Astrocyte of the spinal cord (primary cell): ENCODE data around the gene ACVR1B.

ENCODE experiments used
- DNase-seq: peaks from one replicate; pipeline ENCODE4 v3.0.0; 2011; ENCODE audit warnings: low read depth, low spot score
- H3K4me3 ChIP-seq: 2 replicates; pipeline ENCODE4 v1.5.1; 2011; ENCODE audit warnings: low read depth, mild to moderate bottlenecking, low read length, moderate library complexity
- in situ Hi-C: cut with HindIII; loops from 2 replicates; pipeline ENCODE4 v1.10.0; 2017; ENCODE audit warnings: low sequenced_read_pairs
- TF ChIP-seq, protein P1 (sequence below): IDR thresholded peaks from 2 replicates; pipeline ENCODE4 v1.5.1; 2012; ENCODE audit warnings: low read depth, mild to moderate bottlenecking, low read length, inconsistent platforms

ACVR1B gene

DNA sequence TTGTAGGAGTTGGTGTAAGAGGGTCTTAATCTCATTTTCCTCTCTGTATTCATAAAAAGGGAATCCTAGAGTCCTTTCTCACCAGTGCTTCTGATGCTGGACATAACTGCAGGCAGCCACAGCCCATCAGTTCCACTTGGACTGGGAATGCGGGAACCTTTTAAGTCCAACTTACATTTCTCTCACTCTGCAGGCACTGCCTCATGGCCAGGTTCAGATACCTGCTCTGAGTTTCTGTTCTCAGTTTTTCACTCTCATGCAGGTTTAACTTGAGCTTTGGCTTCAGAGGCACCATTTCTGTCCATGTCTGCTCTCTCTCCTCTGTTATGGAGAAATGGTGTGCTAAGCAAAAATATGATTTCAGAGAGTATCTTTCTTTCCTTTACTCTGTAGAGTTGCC lies 4.2 kb downstream of the ACVR1B start:
- no peak for DNase-seq
- in situ Hi-C loops, result no loop called here
- TF ChIP-seq, protein P1, sequence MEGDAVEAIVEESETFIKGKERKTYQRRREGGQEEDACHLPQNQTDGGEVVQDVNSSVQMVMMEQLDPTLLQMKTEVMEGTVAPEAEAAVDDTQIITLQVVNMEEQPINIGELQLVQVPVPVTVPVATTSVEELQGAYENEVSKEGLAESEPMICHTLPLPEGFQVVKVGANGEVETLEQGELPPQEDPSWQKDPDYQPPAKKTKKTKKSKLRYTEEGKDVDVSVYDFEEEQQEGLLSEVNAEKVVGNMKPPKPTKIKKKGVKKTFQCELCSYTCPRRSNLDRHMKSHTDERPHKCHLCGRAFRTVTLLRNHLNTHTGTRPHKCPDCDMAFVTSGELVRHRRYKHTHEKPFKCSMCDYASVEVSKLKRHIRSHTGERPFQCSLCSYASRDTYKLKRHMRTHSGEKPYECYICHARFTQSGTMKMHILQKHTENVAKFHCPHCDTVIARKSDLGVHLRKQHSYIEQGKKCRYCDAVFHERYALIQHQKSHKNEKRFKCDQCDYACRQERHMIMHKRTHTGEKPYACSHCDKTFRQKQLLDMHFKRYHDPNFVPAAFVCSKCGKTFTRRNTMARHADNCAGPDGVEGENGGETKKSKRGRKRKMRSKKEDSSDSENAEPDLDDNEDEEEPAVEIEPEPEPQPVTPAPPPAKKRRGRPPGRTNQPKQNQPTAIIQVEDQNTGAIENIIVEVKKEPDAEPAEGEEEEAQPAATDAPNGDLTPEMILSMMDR, result no peak
- H3K4me3 ChIP-seq, result no peak overlapping the region

DNA sequence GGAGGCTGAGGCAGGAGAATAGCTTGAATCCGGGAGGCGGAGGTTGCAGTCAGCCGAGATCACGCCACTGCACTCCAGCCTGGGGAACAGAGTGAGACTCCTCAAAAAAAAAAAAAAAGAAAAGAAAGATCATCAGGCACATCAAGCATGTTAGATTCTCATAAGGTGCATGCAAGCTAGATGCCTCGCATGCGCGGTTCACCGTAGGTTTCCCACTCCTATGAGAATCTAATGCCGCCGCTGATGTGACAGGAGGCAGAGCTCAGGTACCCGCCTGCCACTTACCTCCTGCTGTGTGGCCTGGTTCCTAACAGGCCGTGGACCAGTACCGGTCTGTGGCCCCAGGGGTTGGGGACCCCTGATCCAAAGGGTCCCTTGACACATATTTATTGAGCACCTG lies 7.0 kb downstream of the ACVR1B start:
- DNase-seq, result no peak
- TF ChIP-seq, protein P1, result no peak
- no peak overlapping the region for H3K4me3 ChIP-seq
- in situ Hi-C loops, result no loop called here

DNA sequence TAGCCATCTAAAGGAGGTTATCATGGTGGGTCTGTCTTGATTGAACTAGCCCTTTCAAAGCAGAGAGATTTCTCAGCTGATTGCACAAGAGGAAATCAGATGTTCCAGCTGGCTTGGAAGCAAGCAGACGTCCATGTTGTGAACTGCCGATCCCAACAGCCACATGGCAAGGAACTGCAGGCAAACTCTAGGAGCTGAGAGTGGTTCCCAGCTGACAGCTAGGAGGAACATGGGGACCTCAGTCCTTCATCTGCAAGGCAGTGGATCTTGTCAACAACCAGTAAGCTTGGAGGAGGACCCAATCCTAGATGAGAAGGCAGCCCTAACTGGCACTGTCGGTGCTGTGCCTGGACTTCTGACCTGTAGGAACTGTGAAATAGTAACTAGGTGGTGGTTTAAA lies 7.7 kb downstream of the ACVR1B start:
- in situ Hi-C loops, result no loop called here
- H3K4me3 ChIP-seq, result no peak overlapping the region
- TF ChIP-seq, protein P1, result no peak
- no peak for DNase-seq

DNA sequence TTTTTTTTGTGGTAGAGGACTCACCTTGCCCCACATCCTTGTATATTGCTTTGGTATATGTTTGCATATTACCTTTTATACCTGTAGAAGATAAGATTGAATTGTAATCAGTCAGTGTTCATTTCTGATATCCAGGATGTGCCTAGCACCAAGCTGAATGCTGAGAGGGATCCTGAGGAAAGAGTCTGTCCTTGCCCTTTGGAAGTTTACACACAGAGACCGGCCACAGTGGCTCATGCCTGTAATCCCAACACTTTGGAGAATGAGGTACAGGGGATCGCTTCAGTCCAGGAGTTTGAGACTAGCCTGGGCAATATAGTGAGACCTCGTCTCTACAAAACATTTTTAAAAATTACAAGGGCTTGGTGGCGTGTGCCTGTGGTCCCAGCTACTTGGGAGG lies 8.4 kb downstream of the ACVR1B start:
- in situ Hi-C loops, result no loop called here
- TF ChIP-seq, protein P1, result no peak
- no peak overlapping the region for H3K4me3 ChIP-seq
- no peak for DNase-seq

DNA sequence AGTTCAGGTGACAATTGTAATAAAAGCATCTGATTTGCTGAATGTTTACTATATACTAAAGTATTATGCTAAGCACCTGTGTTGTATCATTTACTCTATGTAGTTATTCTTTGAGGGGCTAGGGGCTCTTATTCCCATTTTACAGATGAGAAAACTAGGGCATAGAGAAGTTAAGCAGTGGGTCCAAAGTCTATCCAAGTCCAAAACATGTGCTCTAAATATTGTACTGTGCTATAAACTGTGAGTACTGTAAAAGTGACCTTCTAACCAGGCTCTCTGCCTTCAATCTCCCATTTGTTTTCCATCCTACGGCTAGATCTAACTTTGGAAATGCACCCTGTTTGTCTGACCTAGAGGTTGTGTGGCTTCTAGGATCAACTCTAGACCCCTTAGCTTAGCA lies 9.0 kb downstream of the ACVR1B start:
- in situ Hi-C loops, result no loop called here
- H3K4me3 ChIP-seq, result no peak overlapping the region
- DNase-seq, result no peak
- TF ChIP-seq, protein P1, result no peak

DNA sequence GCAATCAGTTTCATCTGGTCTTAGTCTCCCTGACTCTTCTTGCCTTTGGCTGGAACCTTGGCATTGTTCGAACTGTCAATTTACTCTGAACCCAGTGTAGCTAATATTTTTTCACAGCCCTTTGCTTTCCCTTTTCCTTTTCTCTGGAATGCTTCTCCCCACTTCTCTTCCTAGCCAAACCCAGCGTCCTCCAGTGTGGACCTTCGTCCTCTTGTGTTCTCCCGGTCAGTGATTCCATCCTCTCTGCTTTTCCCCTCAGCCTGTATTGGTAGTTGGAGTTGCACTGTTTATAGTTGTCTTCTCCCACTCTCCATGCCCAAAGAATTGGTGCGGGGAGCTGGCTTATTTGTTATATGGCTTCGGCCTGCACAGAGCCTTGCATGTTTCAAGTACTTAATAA lies 9.4 kb downstream of the ACVR1B start:
- in situ Hi-C loops, result no loop called here
- no peak for DNase-seq
- TF ChIP-seq, protein P1, result no peak
- no peak overlapping the region for H3K4me3 ChIP-seq

DNA sequence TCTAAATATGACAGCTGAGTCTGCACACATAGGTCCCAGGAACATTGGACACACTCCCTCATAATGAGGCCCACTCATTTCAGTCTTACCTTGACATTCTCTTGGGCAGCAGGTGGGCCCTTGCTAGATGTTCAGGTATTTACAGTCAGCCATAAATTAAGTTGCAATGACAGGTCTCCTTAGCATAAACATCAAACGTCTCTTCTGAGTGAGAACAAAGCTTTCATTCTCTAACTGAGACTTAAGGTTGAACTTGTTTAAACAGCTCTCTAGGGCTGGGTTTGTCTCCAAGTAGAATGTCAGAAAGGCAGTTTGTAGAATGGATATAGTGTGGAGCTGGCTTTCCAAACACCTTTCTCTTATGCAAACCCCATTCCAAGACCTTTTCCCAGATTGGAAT lies 10.3 kb downstream of the ACVR1B start:
- DNase-seq, result no peak
- in situ Hi-C loops, result no loop called here
- TF ChIP-seq, protein P1, result no peak
- H3K4me3 ChIP-seq, result no peak overlapping the region
